Chondrocyte (in vitro differentiated cells): ENCODE data around the gene PREX1. TPM values are rescaled to one million over a fixed set of nuclear protein-coding genes. Genes with fewer than 3 reads are reported as not detected.
"Not testable (repeated sequence)": the region's sequence is repeated elsewhere in the genome, so short reads cannot be mapped to it uniquely, and the experiment has no call there.

Source experiments
- DNase-seq: peaks from one replicate; pipeline ENCODE4 v3.0.0; 2021; ENCODE audit warnings: mixed read lengths, low spot score
- H3K27ac Mint-ChIP-seq: one replicate; pipeline ENCODE4 v1.8.0; 2021; ENCODE audit warnings: mild to moderate bottlenecking, moderate library complexity, mixed read lengths; ENCODE audit not compliant: unreplicated experiment
- H3K27me3 Mint-ChIP-seq: 2 replicates; pipeline ENCODE4 v1.8.0; 2021; ENCODE audit warnings: low read depth, mixed read lengths
- H3K36me3 Mint-ChIP-seq: 2 replicates; pipeline ENCODE4 v1.8.0; 2021; ENCODE audit warnings: low read depth, mixed read lengths
- H3K4me1 Mint-ChIP-seq: 2 replicates; pipeline ENCODE4 v1.8.0; 2021; ENCODE audit warnings: low read depth, mild to moderate bottlenecking, mixed read lengths
- H3K4me3 Mint-ChIP-seq: one replicate; pipeline ENCODE4 v1.8.0; 2021; ENCODE audit warnings: mild to moderate bottlenecking, moderate library complexity, mixed read lengths; ENCODE audit not compliant: unreplicated experiment
- H3K9me3 Mint-ChIP-seq: 2 replicates; pipeline ENCODE4 v1.8.0; 2021; ENCODE audit warnings: low read depth, mixed read lengths
- CTCF ChIP-seq: fragments of 200-600 bp; sonication (generic); IDR thresholded peaks from 2 replicates; pipeline ENCODE4 v1.5.0; 2021; ENCODE audit warnings: antibody characterized with exemption, mild to moderate bottlenecking, moderate library complexity
- total RNA-seq: library from RNA; stranded (reverse); gene quantifications from 3 replicates; pipeline ENCODE4 v1.2.1, GENCODE V29; 2021

Gene PREX1
- total RNA-seq, 1 donor from 2014 or later: 3.0 TPM

GRCh38 chr20:48828734-48829460, 1.1 kb upstream of the PREX1 start:
- H3K27ac Mint-ChIP-seq: no peak overlapping the region
- peaks cover 47% of the 10 kb centered on the region for H3K4me1 Mint-ChIP-seq
- no peaks in the 10 kb centered on the region for H3K36me3 Mint-ChIP-seq
- no peak for DNase-seq
- H3K27me3 Mint-ChIP-seq: no peaks in the 10 kb centered on the region
- peak overlapping the region; percentile 73 for H3K4me3 Mint-ChIP-seq
- H3K9me3 Mint-ChIP-seq: no peaks in the 10 kb centered on the region
- TF ChIP-seq CTCF: no peak

GRCh38 chr20:48826883-48827771, 672 bp downstream of the PREX1 start:
- H3K27me3 Mint-ChIP-seq: no peaks in the 10 kb centered on the region
- H3K4me1 Mint-ChIP-seq: peaks cover 42% of the 10 kb centered on the region
- no peaks in the 10 kb centered on the region for H3K9me3 Mint-ChIP-seq
- peak; percentile 7 for TF ChIP-seq CTCF
- no peaks in the 10 kb centered on the region for H3K36me3 Mint-ChIP-seq
- H3K4me3 Mint-ChIP-seq: peak overlapping the region; percentile 80
- H3K27ac Mint-ChIP-seq: no peak overlapping the region
- no peak for DNase-seq

- H3K27me3 Mint-ChIP-seq, H3K9me3 Mint-ChIP-seq, H3K27ac Mint-ChIP-seq, H3K36me3 Mint-ChIP-seq, DNase-seq: not testable (repeated sequence)
- Mint-ChIP-seq H3K4me3 (peak overlapping the region; percentile 80), H3K4me1 (peaks cover 36% of the 10 kb centered on the region)
Observed at GRCh38 chr20:48826480-48826879, 1.3 kb downstream of the PREX1 start.

GRCh38 chr20:48826069-48826468, 1.7 kb downstream of the PREX1 start:
- DNase-seq: no peak
- TF ChIP-seq CTCF: no peak
- H3K36me3 Mint-ChIP-seq: no peaks in the 10 kb centered on the region
- peaks cover 32% of the 10 kb centered on the region for H3K4me1 Mint-ChIP-seq
- H3K27me3 Mint-ChIP-seq: no peaks in the 10 kb centered on the region
- H3K27ac Mint-ChIP-seq: no peak overlapping the region
- no peaks in the 10 kb centered on the region for H3K9me3 Mint-ChIP-seq
- peak overlapping the region; percentile 80 for H3K4me3 Mint-ChIP-seq

GRCh38 chr20:48825566-48825920, 2.3 kb downstream of the PREX1 start:
- Mint-ChIP-seq H3K27me3 (no peaks in the 10 kb centered on the region), H3K4me3 (no peak overlapping the region), H3K36me3 (no peaks in the 10 kb centered on the region), H3K9me3 (no peaks in the 10 kb centered on the region), H3K4me1 (peaks cover 32% of the 10 kb centered on the region), H3K27ac (no peak overlapping the region)
- no peak for TF ChIP-seq CTCF
- no peak for DNase-seq
